ENCODE measurements around the gene THSD7A.

The THSD7A gene

GRCh38 chr7:11437994-11438393, 394.0 kb downstream of the THSD7A start:
- Histone ChIP-seq H3K27me3 (ENCODE audit: control insufficient read depth in 1 of 2, insufficient read depth in 2 of 2, low read length in 2 of 2) (no peaks in the 10 kb centered on the region), H3K4me1 (ENCODE audit: insufficient read depth, low read length) (peaks cover 3% of the 10 kb centered on the region), H3K9ac (ENCODE audit: low read length) (no peak overlapping the region), H3K4me3 (ENCODE audit: low read depth in 1 of 2, low read length in 2 of 2) (no peak overlapping the region), H3K9me3 (ENCODE audit: low read length) (no peaks in the 10 kb centered on the region), H3K36me3 (ENCODE audit: insufficient read depth, low read length) (no peaks in the 10 kb centered on the region), H3K27ac (ENCODE audit: low read depth, low read length) (no peak overlapping the region)

- Histone ChIP-seq H3K4me3 (ENCODE audit: low read depth in 1 of 2, low read length in 2 of 2) (no peak overlapping the region), H3K9me3 (ENCODE audit: low read length) (no peaks in the 10 kb centered on the region), H3K27me3 (ENCODE audit: control insufficient read depth in 1 of 2, insufficient read depth in 2 of 2, low read length in 2 of 2) (no peaks in the 10 kb centered on the region), H3K36me3 (ENCODE audit: insufficient read depth, low read length) (no peaks in the 10 kb centered on the region), H3K4me1 (ENCODE audit: insufficient read depth, low read length) (peaks cover 3% of the 10 kb centered on the region), H3K9ac (ENCODE audit: low read length) (no peak overlapping the region), H3K27ac (ENCODE audit: low read depth, low read length) (no peak overlapping the region)
Measured at GRCh38 chr7:11436773-11437524, 395.0 kb downstream of the THSD7A start.

- peaks cover 3% of the 10 kb centered on the region for H3K4me1 ChIP-seq (ENCODE audit: insufficient read depth, low read length)
- H3K36me3 ChIP-seq (ENCODE audit: insufficient read depth, low read length): no peaks in the 10 kb centered on the region
- no peak overlapping the region for H3K9ac ChIP-seq (ENCODE audit: low read length)
- H3K27me3 ChIP-seq (ENCODE audit: control insufficient read depth in 1 of 2, insufficient read depth in 2 of 2, low read length in 2 of 2): no peaks in the 10 kb centered on the region
- no peak overlapping the region for H3K27ac ChIP-seq (ENCODE audit: low read depth, low read length)
- no peak overlapping the region for H3K4me3 ChIP-seq (ENCODE audit: low read depth in 1 of 2, low read length in 2 of 2)
- no peaks in the 10 kb centered on the region for H3K9me3 ChIP-seq (ENCODE audit: low read length)
Measured at GRCh38 chr7:11436316-11436715, 395.7 kb downstream of the THSD7A start.

GRCh38 chr7:11434366-11434765, 397.6 kb downstream of the THSD7A start:
- H3K9me3 ChIP-seq (ENCODE audit: low read length): no peaks in the 10 kb centered on the region
- H3K36me3 ChIP-seq (ENCODE audit: insufficient read depth, low read length): no peaks in the 10 kb centered on the region
- peaks cover 3% of the 10 kb centered on the region for H3K4me1 ChIP-seq (ENCODE audit: insufficient read depth, low read length)
- no peak overlapping the region for H3K9ac ChIP-seq (ENCODE audit: low read length)
- H3K27ac ChIP-seq (ENCODE audit: low read depth, low read length): no peak overlapping the region
- H3K4me3 ChIP-seq (ENCODE audit: low read depth in 1 of 2, low read length in 2 of 2): no peak overlapping the region
- no peaks in the 10 kb centered on the region for H3K27me3 ChIP-seq (ENCODE audit: control insufficient read depth in 1 of 2, insufficient read depth in 2 of 2, low read length in 2 of 2)

- H3K4me3 ChIP-seq (ENCODE audit: low read depth in 1 of 2, low read length in 2 of 2): no peak overlapping the region
- no peaks in the 10 kb centered on the region for H3K27me3 ChIP-seq (ENCODE audit: control insufficient read depth in 1 of 2, insufficient read depth in 2 of 2, low read length in 2 of 2)
- no peaks in the 10 kb centered on the region for H3K4me1 ChIP-seq (ENCODE audit: insufficient read depth, low read length)
- H3K36me3 ChIP-seq (ENCODE audit: insufficient read depth, low read length): no peaks in the 10 kb centered on the region
- no peak overlapping the region for H3K9ac ChIP-seq (ENCODE audit: low read length)
- no peaks in the 10 kb centered on the region for H3K9me3 ChIP-seq (ENCODE audit: low read length)
- H3K27ac ChIP-seq (ENCODE audit: low read depth, low read length): no peak overlapping the region
Measured at GRCh38 chr7:11430841-11431240, 401.2 kb downstream of the THSD7A start.

- Histone ChIP-seq H3K9ac (ENCODE audit: low read length) (no peak overlapping the region), H3K4me3 (ENCODE audit: low read depth in 1 of 2, low read length in 2 of 2) (no peak overlapping the region), H3K36me3 (ENCODE audit: insufficient read depth, low read length) (no peaks in the 10 kb centered on the region), H3K27me3 (ENCODE audit: control insufficient read depth in 1 of 2, insufficient read depth in 2 of 2, low read length in 2 of 2) (no peaks in the 10 kb centered on the region), H3K27ac (ENCODE audit: low read depth, low read length) (no peak overlapping the region), H3K4me1 (ENCODE audit: insufficient read depth, low read length) (no peaks in the 10 kb centered on the region), H3K9me3 (ENCODE audit: low read length) (no peaks in the 10 kb centered on the region)
Measured at GRCh38 chr7:11430112-11430511, 401.9 kb downstream of the THSD7A start.

GRCh38 chr7:11428877-11429581, 403.0 kb downstream of the THSD7A start:
- no peak overlapping the region for H3K27ac ChIP-seq (ENCODE audit: low read depth, low read length)
- no peak overlapping the region for H3K4me3 ChIP-seq (ENCODE audit: low read depth in 1 of 2, low read length in 2 of 2)

GRCh38 chr7:11427686-11428273, 404.2 kb downstream of the THSD7A start:
- H3K36me3 ChIP-seq (ENCODE audit: insufficient read depth, low read length): no peaks in the 10 kb centered on the region
- no peaks in the 10 kb centered on the region for H3K9me3 ChIP-seq (ENCODE audit: low read length)
- H3K4me1 ChIP-seq (ENCODE audit: insufficient read depth, low read length): no peaks in the 10 kb centered on the region
- H3K27ac ChIP-seq (ENCODE audit: low read depth, low read length): no peak overlapping the region
- no peak overlapping the region for H3K9ac ChIP-seq (ENCODE audit: low read length)
- H3K27me3 ChIP-seq (ENCODE audit: control insufficient read depth in 1 of 2, insufficient read depth in 2 of 2, low read length in 2 of 2): no peaks in the 10 kb centered on the region
- no peak overlapping the region for H3K4me3 ChIP-seq (ENCODE audit: low read depth in 1 of 2, low read length in 2 of 2)

More at GRCh38 chr7:11428877-11429581, 403.0 kb downstream of the THSD7A start:
- Histone ChIP-seq H3K9me3 (ENCODE audit: low read length) (no peaks in the 10 kb centered on the region), H3K27me3 (ENCODE audit: control insufficient read depth in 1 of 2, insufficient read depth in 2 of 2, low read length in 2 of 2) (no peaks in the 10 kb centered on the region), H3K9ac (ENCODE audit: low read length) (no peak overlapping the region), H3K4me1 (ENCODE audit: insufficient read depth, low read length) (no peaks in the 10 kb centered on the region), H3K36me3 (ENCODE audit: insufficient read depth, low read length) (no peaks in the 10 kb centered on the region)

GRCh38 chr7:11424006-11424405, 408.0 kb downstream of the THSD7A start:
- Histone ChIP-seq H3K4me1 (ENCODE audit: insufficient read depth, low read length) (no peaks in the 10 kb centered on the region), H3K27ac (ENCODE audit: low read depth, low read length) (no peak overlapping the region), H3K36me3 (ENCODE audit: insufficient read depth, low read length) (no peaks in the 10 kb centered on the region), H3K27me3 (ENCODE audit: control insufficient read depth in 1 of 2, insufficient read depth in 2 of 2, low read length in 2 of 2) (no peaks in the 10 kb centered on the region), H3K9me3 (ENCODE audit: low read length) (no peaks in the 10 kb centered on the region), H3K9ac (ENCODE audit: low read length) (no peak overlapping the region), H3K4me3 (ENCODE audit: low read depth in 1 of 2, low read length in 2 of 2) (no peak overlapping the region)

GRCh38 chr7:11420049-11420448, 411.9 kb downstream of the THSD7A start:
- H3K4me1 ChIP-seq (ENCODE audit: insufficient read depth, low read length): no peaks in the 10 kb centered on the region
- no peaks in the 10 kb centered on the region for H3K9me3 ChIP-seq (ENCODE audit: low read length)
- H3K36me3 ChIP-seq (ENCODE audit: insufficient read depth, low read length): no peaks in the 10 kb centered on the region
- no peak overlapping the region for H3K9ac ChIP-seq (ENCODE audit: low read length)
- H3K4me3 ChIP-seq (ENCODE audit: low read depth in 1 of 2, low read length in 2 of 2): no peak overlapping the region
- H3K27me3 ChIP-seq (ENCODE audit: control insufficient read depth in 1 of 2, insufficient read depth in 2 of 2, low read length in 2 of 2): no peaks in the 10 kb centered on the region
- H3K27ac ChIP-seq (ENCODE audit: low read depth, low read length): no peak overlapping the region

- Histone ChIP-seq H3K9ac (ENCODE audit: low read length) (no peak overlapping the region), H3K27ac (ENCODE audit: low read depth, low read length) (no peak overlapping the region), H3K4me1 (ENCODE audit: insufficient read depth, low read length) (no peaks in the 10 kb centered on the region), H3K27me3 (ENCODE audit: control insufficient read depth in 1 of 2, insufficient read depth in 2 of 2, low read length in 2 of 2) (no peaks in the 10 kb centered on the region), H3K36me3 (ENCODE audit: insufficient read depth, low read length) (no peaks in the 10 kb centered on the region), H3K9me3 (ENCODE audit: low read length) (no peaks in the 10 kb centered on the region), H3K4me3 (ENCODE audit: low read depth in 1 of 2, low read length in 2 of 2) (no peak overlapping the region)
Measured at GRCh38 chr7:11416641-11417458, 415.1 kb downstream of the THSD7A start.

All from muscle layer of colon (tissue), 2 donors.